IMR-90 (cell line): Measurements from ENCODE around the gene NEK8. TPM values are rescaled to one million over a fixed set of nuclear protein-coding genes. Genes with fewer than 3 reads are reported as not detected.

Source experiments
- ATAC-seq: fragments of 200-7000 bp; cut with Tn5 transposase; 2 replicates; pipeline ENCODE4 v1.9.1; 2020; ENCODE audit warnings: low read depth, mild to moderate bottlenecking, moderate library complexity
- BruUV-seq: library from RNA; stranded (reverse); fragments of 400-500 nt; replicated peaks from 2 replicates; lab custom pipeline; 2021; lab: Mats Ljungman, UMichigan
- CTCF ChIA-PET: fragments of 300-600 bp; formaldehyde crosslinking; extraction: SDS; loops from one replicate; lab custom pipeline; 2021; ENCODE audit warnings: antibody characterized with exemption; lab: Yijun Ruan, JAX
- POLR2A ChIA-PET: fragments of 300-600 bp; sonication (Branson Sonifier 250); formaldehyde crosslinking; loops from one replicate; lab custom pipeline; 2022; ENCODE audit warnings: antibody characterized with exemption; ENCODE audit not compliant: unreplicated experiment; lab: Charles Lee
- DNase-seq: peaks from one replicate; pipeline ENCODE4 v3.0.0; 2013
- H2AFZ ChIP-seq: replicated peaks from 2 replicates; pipeline ENCODE3; 2013; ENCODE audit warnings: low read length, mild to moderate bottlenecking; ENCODE audit not compliant: poor library complexity
- H2AK5ac ChIP-seq: 2 replicates; pipeline ENCODE4 v1.6.1; 2013; ENCODE audit warnings: low read depth, low read length, inconsistent platforms
- H2AK9ac ChIP-seq: replicated peaks from 2 replicates; pipeline ENCODE3; 2013; ENCODE audit warnings: mild to moderate bottlenecking, low read depth, low read length, moderate library complexity; ENCODE audit not compliant: poor library complexity
- H2BK120ac ChIP-seq: 2 replicates; pipeline ENCODE4 v1.6.1; 2013; ENCODE audit warnings: low read depth, low read length, inconsistent platforms
- H2BK15ac ChIP-seq: 3 replicates; pipeline ENCODE4 v1.6.1; 2013; ENCODE audit warnings: low read depth, low read length, inconsistent platforms
- H2BK20ac ChIP-seq: 2 replicates; pipeline ENCODE4 v1.6.1; 2013; ENCODE audit warnings: low read depth, mild to moderate bottlenecking, inconsistent platforms, low read length, moderate library complexity
- H2BK5ac ChIP-seq: 2 replicates; pipeline ENCODE4 v1.6.1; 2013; ENCODE audit warnings: mild to moderate bottlenecking, low read depth, low read length, inconsistent platforms; ENCODE audit not compliant: poor library complexity, severe bottlenecking
- H3K14ac ChIP-seq: replicated peaks from 2 replicates; pipeline ENCODE4 v1.6.1; 2013; ENCODE audit warnings: low read depth, low read length, inconsistent platforms
- H3K18ac ChIP-seq: 2 replicates; pipeline ENCODE4 v1.6.1; 2013; ENCODE audit warnings: low read depth, low read length, control low read depth
- H3K23ac ChIP-seq: 2 replicates; pipeline ENCODE4 v1.6.1; 2013; ENCODE audit warnings: low read depth, low read length, inconsistent platforms
- H3K27ac ChIP-seq: 2 replicates; pipeline ENCODE4 v1.5.1; 2013; ENCODE audit warnings: mild to moderate bottlenecking, control low read depth, low read length; ENCODE audit not compliant: insufficient read depth
- H3K27me3 ChIP-seq: 2 replicates; pipeline ENCODE4 v1.6.1; 2013; ENCODE audit warnings: low read length; ENCODE audit not compliant: control insufficient read depth, insufficient read depth
- H3K36me3 ChIP-seq: 2 replicates; pipeline ENCODE4 v1.6.1; 2013; ENCODE audit warnings: low read length, mixed read lengths; ENCODE audit not compliant: control insufficient read depth, insufficient read depth
- H3K4ac ChIP-seq: 2 replicates; pipeline ENCODE4 v1.6.1; 2013; ENCODE audit warnings: low read depth, low read length, inconsistent platforms
- H3K4me1 ChIP-seq: 2 replicates; pipeline ENCODE4 v1.6.1; 2013; ENCODE audit warnings: low read length, mixed read lengths; ENCODE audit not compliant: control insufficient read depth, insufficient read depth
- H3K4me2 ChIP-seq: 2 replicates; pipeline ENCODE4 v1.6.1; 2013; ENCODE audit warnings: low read depth, mild to moderate bottlenecking, control low read depth, low read length, moderate library complexity
- H3K4me3 ChIP-seq: 2 replicates; pipeline ENCODE4 v1.5.1; 2013; ENCODE audit warnings: low read depth, mild to moderate bottlenecking, control low read depth, low read length, moderate library complexity; ENCODE audit not compliant: insufficient read depth
- H3K56ac ChIP-seq: 2 replicates; pipeline ENCODE4 v1.6.1; 2013; ENCODE audit warnings: low read length, inconsistent platforms; ENCODE audit not compliant: insufficient read depth; ENCODE audit errors: extremely low read depth
- H3K79me1 ChIP-seq, 2 experiments: 2 replicates each; pipeline ENCODE4 v1.6.1; 2013; ENCODE audit warnings: low read length in 2 of 2, inconsistent platforms in 1 of 2, low read depth in 1 of 2
- H3K9ac ChIP-seq: 2 replicates; pipeline ENCODE4 v1.6.1; 2013; ENCODE audit warnings: low read depth, low read length, control low read depth
- H3K9me1 ChIP-seq: 2 replicates; pipeline ENCODE4 v1.6.1; 2013; ENCODE audit warnings: low read length, inconsistent platforms; ENCODE audit not compliant: insufficient read depth
- H3K9me3 ChIP-seq: 2 replicates; pipeline ENCODE4 v1.6.1; 2013; ENCODE audit warnings: low read length; ENCODE audit not compliant: control insufficient read depth, insufficient read depth
- H4K20me1 ChIP-seq: 2 replicates; pipeline ENCODE4 v1.6.1; 2013; ENCODE audit warnings: low read length, inconsistent platforms; ENCODE audit not compliant: insufficient read depth
- H4K5ac ChIP-seq: 2 replicates; pipeline ENCODE4 v1.6.1; 2013; ENCODE audit warnings: mild to moderate bottlenecking, low read depth, low read length, control low read depth
- H4K8ac ChIP-seq, 2 experiments: 2 replicates each; pipeline ENCODE4 v1.6.1; 2013; ENCODE audit warnings: low read depth in 2 of 2, low read length in 2 of 2, control low read depth in 1 of 2, inconsistent platforms in 1 of 2
- H4K91ac ChIP-seq: 2 replicates; pipeline ENCODE4 v1.6.1; 2013; ENCODE audit warnings: low read depth, low read length, inconsistent platforms; ENCODE audit not compliant: insufficient read depth
- SMC3 ChIP-seq: fragments of 150-350 bp; IDR thresholded peaks from 2 replicates; pipeline ENCODE4 v1.6.1; 2016; ENCODE audit warnings: low read depth, mild to moderate bottlenecking, antibody characterized with exemption, low read length, moderate library complexity
- WGBS, 2 experiments: methylation state at CpG; one replicate each; pipeline versions ENCODE4 v1.1.5 to v1.1.7; 2013; ENCODE audit warnings: missing lambda C conversion rate in 2 of 2; ENCODE audit not compliant: insufficient read length in 1 of 2; ENCODE audit errors: extremely low coverage in 2 of 2; 5-methylcytosine and 5-hydroxymethylcytosine counted together
- dilution Hi-C: fragments of 300-500 bp; cut with HindIII; formaldehyde crosslinking; loops from one replicate; pipeline ENCODE4 v1.14.3; 2018; ENCODE audit warnings: low sequenced_read_pairs; ENCODE audit not compliant: unreplicated experiment
- in situ Hi-C: fragments of 300-500 bp; cut with MboI; formaldehyde crosslinking; loops from 3 replicates; pipeline ENCODE4 v1.14.3; 2019; ENCODE audit warnings: low sequenced_read_pairs, inconsistent platforms, mixed read lengths
- intact Hi-C: fragments of 100-400 bp; cut with micrococcal nuclease; formaldehyde crosslinking; loops from 2 replicates; pipeline ENCODE4 v1.10.0; 2022
- polyA plus RNA-seq, 3 experiments: library from polyadenylated mRNA; depleted of rRNA; stranded (reverse); fragments of >200 nt; gene quantifications; 2 replicates each; pipeline ENCODE4 v1.2.3, GENCODE V29; 2012; ENCODE audit warnings: low replicate concordance in 1 of 3
- total RNA-seq: library from RNA; depleted of rRNA; stranded (reverse); fragments of >200 nt; gene quantifications from 2 replicates; pipeline ENCODE4 v1.2.3, GENCODE V29; 2012
- TF ChIP-seq, protein P1 (sequence below): fragments of 150-350 bp; IDR thresholded peaks from 2 replicates; pipeline ENCODE4 v1.6.1; 2017; ENCODE audit warnings: mild to moderate bottlenecking, antibody characterized with exemption, low read length, low read depth

Gene NEK8
- total and polyA plus RNA-seq, 2 of the 4 experiments (the other 2 are of a cell fraction), result 4.6 to 5.2 TPM

DNA sequence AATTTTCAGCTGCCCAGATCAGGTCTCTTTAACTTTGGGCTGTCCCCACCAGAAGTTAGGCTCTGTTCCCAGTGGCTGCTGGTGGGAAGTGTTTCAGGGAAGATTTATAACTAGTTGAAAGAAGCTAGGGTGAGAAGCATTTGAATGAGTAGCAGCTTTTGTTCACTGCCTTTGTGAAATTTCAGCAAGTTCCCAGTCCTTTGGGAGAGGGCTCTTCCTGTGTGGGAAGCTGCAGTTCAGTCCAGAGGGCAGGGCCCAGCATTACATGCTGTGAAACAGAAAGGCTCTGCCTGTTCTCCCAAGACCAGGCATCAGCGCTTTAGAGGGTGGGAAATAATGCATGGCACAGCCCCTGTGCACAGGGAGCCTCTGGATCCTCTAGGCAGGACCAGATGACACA is 34.7 kb upstream of the NEK8 start:
- ATAC-seq, result no peak
- Histone ChIP-seq H3K4me2 (no peak overlapping the region), H3K18ac (no peak overlapping the region), H3K9me3 (no peaks in the 10 kb centered on the region), H3K79me1 (peaks cover under 1 to 11% of the 10 kb centered on the region in 2 experiments; a peak in 1 of 4 replicates), H2BK20ac (no peak overlapping the region), H3K27ac (no peak overlapping the region), H4K8ac (no peak overlapping the region), H3K14ac (no peak overlapping the region), H3K36me3 (peaks cover 73% of the 10 kb centered on the region), H2AK9ac (no peak overlapping the region), H3K4ac (no peak overlapping the region), H2AFZ (no peak overlapping the region), H3K56ac (no peak overlapping the region), H3K9ac (no peak overlapping the region), H3K4me1 (no peaks in the 10 kb centered on the region), H4K20me1 (peaks cover 3% of the 10 kb centered on the region), H3K9me1 (0 out of 2 replicates have a peak, but pooled peaks cover 10% of the 10 kb centered on the region), H2BK120ac (no peak overlapping the region), H3K4me3 (no peak overlapping the region), H2BK15ac (no peak overlapping the region), H4K5ac (no peak overlapping the region), H3K27me3 (no peaks in the 10 kb centered on the region), H3K23ac (no peak overlapping the region), H2AK5ac (no peak overlapping the region), H4K91ac (no peak overlapping the region), H2BK5ac (no peak overlapping the region)
- no peak for TF ChIP-seq SMC3
- TF ChIP-seq, protein P1, sequence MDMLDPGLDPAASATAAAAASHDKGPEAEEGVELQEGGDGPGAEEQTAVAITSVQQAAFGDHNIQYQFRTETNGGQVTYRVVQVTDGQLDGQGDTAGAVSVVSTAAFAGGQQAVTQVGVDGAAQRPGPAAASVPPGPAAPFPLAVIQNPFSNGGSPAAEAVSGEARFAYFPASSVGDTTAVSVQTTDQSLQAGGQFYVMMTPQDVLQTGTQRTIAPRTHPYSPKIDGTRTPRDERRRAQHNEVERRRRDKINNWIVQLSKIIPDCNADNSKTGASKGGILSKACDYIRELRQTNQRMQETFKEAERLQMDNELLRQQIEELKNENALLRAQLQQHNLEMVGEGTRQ, result no peak
- ChIA-PET CTCF (no interaction called here), POLR2A (no interaction called here)
- no peak for DNase-seq
- intact Hi-C loops, result no loop called here
- dilution Hi-C loops, result no loop called here
- BruUV-seq, result no TSS peak
- in situ Hi-C loops, result no loop called here
- WGBS, 2 experiments, result 100% methylated on average over 1 of the region's 1 CpG; no CpG with 5 or more reads in 1 of the 2 experiments
